CD4-positive, alpha-beta T cell (primary cell): Measurements from ENCODE around the gene CABP4. TPM values are rescaled to one million over a fixed set of nuclear protein-coding genes. Genes with fewer than 3 reads are reported as not detected.

Experiments
- ATAC-seq: fragments of 200-7000 bp; cut with Tn5 transposase; one replicate; pipeline ENCODE4 v1.10.0; 2022; ENCODE audit warnings: mild to moderate bottlenecking; ENCODE audit not compliant: poor library complexity
- CTCF ChIA-PET: fragments of 350-600 bp; sonication (Branson Sonifier 250); formaldehyde crosslinking; loops from one replicate; lab custom pipeline; 2021; ENCODE audit warnings: antibody characterized with exemption, inconsistent platforms; lab: Charles Lee
- POLR2A ChIA-PET: fragments of 350-600 bp; sonication (Branson Sonifier 250); formaldehyde crosslinking; loops from one replicate; lab custom pipeline; 2021; ENCODE audit warnings: antibody characterized with exemption, inconsistent platforms; lab: Charles Lee
- DNase-seq, 14 experiments: peaks; one replicate each; pipeline ENCODE4 v3.0.0-alpha.2; 2013 to 2020; ENCODE audit warnings: mixed read lengths in 2 of 14
- H3K27ac ChIP-seq, 2 donors: one replicate each; pipeline versions ENCODE4 v1.5.1 to v1.7.0; 2013; ENCODE audit warnings: low read length in 2 of 2, low read depth in 1 of 2, mild to moderate bottlenecking in 1 of 2
- H3K27me3 ChIP-seq, 2 experiments: 1 replicate in 1 of 2; 2 replicates in 1 of 2; pipeline versions ENCODE4 v1.6.1 to v1.7.0; 2013; ENCODE audit warnings: low read length in 2 of 2, control low read depth in 1 of 2, mild to moderate bottlenecking in 1 of 2, moderate library complexity in 1 of 2; ENCODE audit not compliant: insufficient read depth in 2 of 2, control insufficient read depth in 1 of 2
- H3K36me3 ChIP-seq: one replicate; pipeline ENCODE4 v1.6.1; 2013; ENCODE audit warnings: low read length, control low read depth; ENCODE audit not compliant: insufficient read depth
- H3K4me1 ChIP-seq: one replicate; pipeline ENCODE4 v1.6.1; 2013; ENCODE audit warnings: low read length, control low read depth; ENCODE audit not compliant: insufficient read depth
- H3K4me3 ChIP-seq: one replicate; pipeline ENCODE4 v1.5.1; 2013; ENCODE audit warnings: mild to moderate bottlenecking, low read length, moderate library complexity
- H3K9me3 ChIP-seq, 2 experiments: 1 replicate in 1 of 2; 2 replicates in 1 of 2; pipeline versions ENCODE4 v1.6.1 to v1.7.0; 2013; ENCODE audit warnings: low read length in 2 of 2, mild to moderate bottlenecking in 2 of 2, control low read depth in 1 of 2, moderate library complexity in 1 of 2; ENCODE audit not compliant: control insufficient read depth in 1 of 2, insufficient read depth in 1 of 2
- H3K27ac Mint-ChIP-seq: one replicate; pipeline ENCODE4 v1.8.0; 2020; ENCODE audit warnings: mixed read lengths
- H3K27me3 Mint-ChIP-seq: one replicate; pipeline ENCODE4 v1.8.0; 2021; ENCODE audit warnings: mixed read lengths
- H3K36me3 Mint-ChIP-seq: one replicate; pipeline ENCODE4 v1.8.0; 2021; ENCODE audit warnings: low read depth, mixed read lengths
- H3K4me1 Mint-ChIP-seq: one replicate; pipeline ENCODE4 v1.8.0; 2021; ENCODE audit warnings: low read depth, mixed read lengths
- H3K4me3 Mint-ChIP-seq: one replicate; pipeline ENCODE4 v1.8.0; 2020; ENCODE audit warnings: mild to moderate bottlenecking, mixed read lengths
- H3K9me3 Mint-ChIP-seq: one replicate; pipeline ENCODE4 v1.8.0; 2020; ENCODE audit warnings: mixed read lengths
- CTCF ChIP-seq: fragments of 200-600 bp; IDR thresholded peaks from one replicate; pipeline ENCODE4 v1.8.0; 2022; ENCODE audit warnings: antibody characterized with exemption, mild to moderate bottlenecking
- intact Hi-C, 2 experiments: fragments of 100-400 bp; cut with DNase I in 1 of 2; cut with micrococcal nuclease in 1 of 2; formaldehyde crosslinking; loops; one replicate each; pipeline versions ENCODE4 v1.15.1 to v1.9.0; 2023 to 2025; cut with DNase I, micrococcal nuclease
- total RNA-seq, 174 experiments: library from RNA in 2 of 174; stranded (reverse) in 2 of 174; gene quantifications; one replicate each; pipeline ENCODE4 v1.2.3 and lab custom pipeline; 2021 to 2026

Gene CABP4
- total RNA-seq, 2 experiments from 2014 or later: 7.5 to 8.5 TPM

GRCh38 chr11:67501854-67502253 is 46.7 kb downstream of the CABP4 start:
- intact Hi-C loops: loop anchor here in 1 of 2 experiments (10.0 kb wide), 1 partner anchor 257 kb away; no protein-coding TSS in a partner anchor
- H3K27ac ChIP-seq: no peak overlapping the region
- H3K27me3 Mint-ChIP-seq: no peaks in the 10 kb centered on the region
- H3K27ac Mint-ChIP-seq: no peak overlapping the region
- H3K4me3 Mint-ChIP-seq: peak overlapping the region; percentile 54
- H3K9me3 ChIP-seq: no peaks in the 10 kb centered on the region
- H3K4me1 ChIP-seq: peaks cover 45% of the 10 kb centered on the region
- no peak for ATAC-seq
- POLR2A ChIA-PET: interaction anchor here (1.5 kb wide), 1 partner anchor 19 kb away, joined by 6 read pairs; the partner anchor contains the start of gene AIP
- TF ChIP-seq CTCF: no peak
- no peaks in the 10 kb centered on the region for H3K27me3 ChIP-seq
- DNase-seq: peak in 1 of 14 experiments; percentile 24
- H3K36me3 ChIP-seq: peaks cover 65% of the 10 kb centered on the region
- H3K9me3 Mint-ChIP-seq: no peaks in the 10 kb centered on the region
- CTCF ChIA-PET: no interaction called here
- peaks cover 46% of the 10 kb centered on the region for H3K36me3 Mint-ChIP-seq
- peaks cover 42% of the 10 kb centered on the region for H3K4me1 Mint-ChIP-seq
- H3K4me3 ChIP-seq: no peak overlapping the region

GRCh38 chr11:67502328-67502979 is 47.3 kb downstream of the CABP4 start:
- ATAC-seq: no peak
- peak overlapping the region; percentile 88 for H3K4me3 Mint-ChIP-seq
- Histone ChIP-seq H3K4me3 (no peak overlapping the region), H3K4me1 (peaks cover 51% of the 10 kb centered on the region), H3K27ac (no peak overlapping the region), H3K36me3 (peaks cover 64% of the 10 kb centered on the region), H3K9me3 (no peaks in the 10 kb centered on the region), H3K27me3 (no peaks in the 10 kb centered on the region)
- intact Hi-C loops: loop anchor here in 1 of 2 experiments (10.0 kb wide), 1 partner anchor 258 kb away; no protein-coding TSS in a partner anchor
- POLR2A ChIA-PET: interaction anchor here (0.8 to 1.5 kb wide), 2 partner anchors 18 to 20 kb away, joined by 3 to 6 read pairs; partner anchors contain the start of gene AIP
- no peaks in the 10 kb centered on the region for H3K9me3 Mint-ChIP-seq
- TF ChIP-seq CTCF: no peak
- H3K36me3 Mint-ChIP-seq: peaks cover 45% of the 10 kb centered on the region
- H3K27me3 Mint-ChIP-seq: no peaks in the 10 kb centered on the region
- peaks cover 46% of the 10 kb centered on the region for H3K4me1 Mint-ChIP-seq
- H3K27ac Mint-ChIP-seq: peak overlapping the region; percentile 72
- CTCF ChIA-PET: no interaction called here
- DNase-seq: peak in 1 of 14 experiments; percentile 17

GRCh38 chr11:67503119-67504004 is 48.2 kb downstream of the CABP4 start:
- POLR2A ChIA-PET: interaction anchor here (0.8 kb wide), 1 partner anchor 19 kb away, joined by 3 read pairs; no protein-coding TSS in a partner anchor
- Histone ChIP-seq H3K9me3 (no peaks in the 10 kb centered on the region), H3K27me3 (no peaks in the 10 kb centered on the region), H3K4me1 (peaks cover 58% of the 10 kb centered on the region), H3K36me3 (peaks cover 55% of the 10 kb centered on the region), H3K4me3 (peak overlapping the region; percentile 36), H3K27ac (no peak overlapping the region)
- DNase-seq (peak in 1 of 14 experiments; percentile 33), ATAC-seq (no peak)
- intact Hi-C loops: loop anchor here in 1 of 2 experiments (10.0 kb wide), 1 partner anchor 259 kb away; no protein-coding TSS in a partner anchor
- Mint-ChIP-seq H3K4me1 (peaks cover 50% of the 10 kb centered on the region), H3K36me3 (peaks cover 43% of the 10 kb centered on the region), H3K27me3 (no peaks in the 10 kb centered on the region), H3K4me3 (peak overlapping the region; percentile 88), H3K9me3 (no peaks in the 10 kb centered on the region), H3K27ac (peak overlapping the region; percentile 72)
- CTCF ChIA-PET: no interaction called here
- TF ChIP-seq CTCF: no peak
